Common myeloid progenitor, CD34-positive (primary cell): Measurements from ENCODE around the gene RTBDN. TPM values are rescaled to one million over a fixed set of nuclear protein-coding genes. Genes with fewer than 3 reads are reported as not detected.

Source experiments
- CTCF ChIA-PET: fragments of 350-600 bp; sonication (Branson Sonifier 250); formaldehyde crosslinking; loops from one replicate; lab custom pipeline; 2021; ENCODE audit warnings: antibody characterized with exemption; lab: Charles Lee
- POLR2A ChIA-PET: fragments of 350-600 bp; sonication (Branson Sonifier 250); formaldehyde crosslinking; loops from one replicate; lab custom pipeline; 2021; ENCODE audit warnings: antibody characterized with exemption; lab: Charles Lee
- DNase-seq, 3 donors: peaks; one replicate each; pipeline versions ENCODE4 v3.0.0 to v3.0.0-alpha.2; 2013
- H3K27ac ChIP-seq, 2 experiments: 1 replicate in 1 of 2; 2 replicates in 1 of 2; pipeline ENCODE4 v1.7.0; 2013; ENCODE audit warnings: inconsistent platforms in 2 of 2, low read length in 2 of 2, mild to moderate bottlenecking in 2 of 2, low read depth in 1 of 2, moderate library complexity in 1 of 2; ENCODE audit not compliant: severe bottlenecking in 2 of 2, insufficient read depth in 1 of 2, poor library complexity in 1 of 2
- H3K27me3 ChIP-seq, 5 experiments: replicated peaks in 2 of 5; 1 replicate in 3 of 5; 2 replicates in 2 of 5; pipeline versions ENCODE4 v1.6.1 to v1.7.0; 2013; ENCODE audit warnings: low read length in 4 of 5, mild to moderate bottlenecking in 2 of 5, moderate library complexity in 2 of 5, inconsistent platforms in 1 of 5; ENCODE audit not compliant: insufficient read depth in 5 of 5, control insufficient read depth in 4 of 5
- H3K36me3 ChIP-seq, 4 experiments: 1 replicate in 2 of 4; 2 replicates in 2 of 4; pipeline versions ENCODE4 v1.6.1 to v1.7.0; 2013; ENCODE audit warnings: low read length in 3 of 4, control low read depth in 1 of 4, mild to moderate bottlenecking in 1 of 4; ENCODE audit not compliant: control insufficient read depth in 4 of 4, insufficient read depth in 4 of 4
- H3K4me1 ChIP-seq, 4 experiments: 1 replicate in 3 of 4; 2 replicates in 1 of 4; pipeline versions ENCODE4 v1.6.1 to v1.7.1; 2013; ENCODE audit warnings: low read length in 3 of 4, mild to moderate bottlenecking in 3 of 4, control low read depth in 1 of 4, inconsistent platforms in 1 of 4, moderate library complexity in 1 of 4; ENCODE audit not compliant: control insufficient read depth in 4 of 4, insufficient read depth in 4 of 4; ENCODE audit errors: control extremely low read depth in 1 of 4
- H3K4me3 ChIP-seq, 7 experiments: 1 replicate in 4 of 7; 2 replicates in 3 of 7; pipeline versions ENCODE4 v1.5.1 to v1.7.0; 2013; ENCODE audit warnings: mild to moderate bottlenecking in 7 of 7, low read length in 6 of 7, moderate library complexity in 6 of 7, inconsistent platforms in 2 of 7, low read depth in 2 of 7, control low read depth in 1 of 7; ENCODE audit not compliant: insufficient read depth in 4 of 7, control insufficient read depth in 1 of 7; ENCODE audit errors: extremely low read depth in 1 of 7
- H3K9me3 ChIP-seq, 5 experiments: 1 replicate in 4 of 5; 2 replicates in 1 of 5; pipeline versions ENCODE4 v1.6.1 to v1.7.1; 2013; ENCODE audit warnings: low read length in 4 of 5, mild to moderate bottlenecking in 2 of 5, inconsistent platforms in 1 of 5, low read depth in 1 of 5, moderate library complexity in 1 of 5; ENCODE audit not compliant: control insufficient read depth in 4 of 5, insufficient read depth in 2 of 5; ENCODE audit errors: control extremely low read depth in 1 of 5
- WGBS: methylation state at CpG from one replicate; pipeline ENCODE4 v1.1.5; 2013; ENCODE audit not compliant: insufficient coverage; 5-methylcytosine and 5-hydroxymethylcytosine counted together
- polyA plus RNA-seq: library from polyadenylated mRNA; unstranded; fragments of 120-200 nt; gene quantifications from one replicate; pipeline ENCODE4 v1.2.1, GENCODE V29; 2013

Gene RTBDN
- not detected for polyA plus RNA-seq

GRCh38 chr19:12834566-12834943, at the start of gene RTBDN:
RTBDN (minus strand) TSS chr19:12834579; CDS start chr19:12829979, 4,600 bp downstream.
- WGBS = 12% methylated on average over 20 of the region's 20 CpGs
- H3K27me3 ChIP-seq = peaks cover 17 to 96% (median 41%) of the 10 kb centered on the region in 5 experiments

DNA sequence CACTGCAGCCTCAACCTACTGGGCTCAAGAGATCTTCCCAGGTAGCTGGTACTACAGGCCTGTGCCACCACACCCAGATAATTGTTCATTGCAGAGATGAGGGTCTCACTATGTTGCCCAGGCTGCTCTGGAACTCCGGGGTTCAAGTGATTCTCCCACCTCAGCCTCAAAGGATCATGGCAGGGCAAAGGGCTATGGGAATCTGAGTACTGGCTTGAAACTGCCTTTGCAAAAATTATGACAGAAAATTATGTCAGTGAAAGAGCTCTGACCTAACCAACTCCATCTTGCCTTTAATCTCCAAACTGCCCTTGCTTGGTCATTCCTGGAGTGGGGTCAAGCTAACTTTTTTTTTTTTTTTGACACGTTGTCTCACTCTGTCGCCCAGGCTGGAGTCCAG, 48.2 kb upstream of the RTBDN start:
- Histone ChIP-seq H3K4me1 (peaks cover 0 to 35% (median 30%) of the 10 kb centered on the region in 4 experiments), H3K27me3 (no peaks in the 10 kb centered on the region), H3K4me3 (no peak overlapping the region), H3K9me3 (peaks cover 0 to 7% (median 3%) of the 10 kb centered on the region in 5 experiments), H3K36me3 (peaks cover 0 to 10% (median 7%) of the 10 kb centered on the region in 4 experiments), H3K27ac (no peak overlapping the region)
- DNase-seq = no peak
- ChIA-PET CTCF (interaction anchor here (0.7 to 3.9 kb wide), 10 partner anchors 9 to 83 kb away, joined by 3 to 20 read pairs (median 4); partner anchors contain the start of genes CALR and FARSA), POLR2A (interaction anchor here (0.6 to 1.1 kb wide), 2 partner anchors 55 to 62 kb away, joined by 3 read pairs; no protein-coding TSS in a partner anchor)
- WGBS = 90% methylated on average over 2 of the region's 3 CpGs

More at GRCh38 chr19:12834566-12834943, at the start of gene RTBDN:
- POLR2A ChIA-PET = no interaction called here
- no peaks in the 10 kb centered on the region for H3K9me3 ChIP-seq
- no peak for DNase-seq
- H3K4me1 ChIP-seq = peaks cover 0 to 32% (median 20%) of the 10 kb centered on the region in 4 experiments
- no peak within 1 kb of the TSS for H3K27ac ChIP-seq
- H3K4me3 ChIP-seq = peak within 1 kb of the TSS in 6 of 7 experiments; percentile 1 to 64 (median 41)
- no peaks in the 10 kb centered on the region for H3K36me3 ChIP-seq
- CTCF ChIA-PET = interaction anchor here (0.9 kb wide), 1 partner anchor 10 kb away, joined by 3 read pairs; no protein-coding TSS in a partner anchor

DNA sequence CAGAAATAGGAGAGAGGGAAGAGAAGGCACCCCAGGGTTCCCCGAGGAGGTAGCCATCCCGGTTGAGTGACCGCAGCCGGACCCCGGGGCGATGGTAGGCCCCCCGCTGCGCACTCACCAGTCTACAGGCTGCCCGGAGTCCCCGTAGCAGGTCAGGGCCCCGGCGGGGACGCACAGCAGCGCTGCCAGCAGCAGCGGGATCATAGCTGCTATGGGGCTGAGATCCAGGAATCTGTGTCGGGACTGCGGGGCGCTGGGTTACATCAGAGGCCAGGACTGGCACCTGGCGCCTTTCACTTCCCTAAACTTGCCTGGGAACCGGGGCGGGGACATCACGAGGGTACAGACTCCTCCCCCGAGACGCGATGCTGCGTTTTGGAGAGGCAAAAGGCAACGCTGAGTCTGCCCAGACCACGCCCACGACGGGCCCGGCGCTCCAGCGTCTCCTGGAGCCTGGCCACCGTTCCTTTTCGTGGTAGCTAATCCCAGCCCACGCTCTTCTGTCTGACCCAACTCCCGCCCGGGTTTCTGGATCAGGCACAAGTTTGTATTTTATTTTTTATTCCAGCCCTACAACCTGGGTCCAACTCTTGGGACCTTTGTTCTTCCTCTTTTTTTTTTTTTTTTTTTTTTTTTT, 46.9 kb upstream of the RTBDN start, which contains the start of gene DNASE2:
TSS of gene DNASE2 (minus strand) at position 278 of the 637 bp plus-strand sequence. CDS start at position 204, 74 bp downstream.
- no peaks in the 10 kb centered on the region for H3K27me3 ChIP-seq
- H3K27ac ChIP-seq = peak within 1 kb of the TSS in 1 of 2 experiments; percentile 79
- peaks cover 0 to 31% (median 28%) of the 10 kb centered on the region in 4 experiments for H3K4me1 ChIP-seq
- ChIA-PET CTCF (interaction anchor here (1.3 to 2.6 kb wide), 3 partner anchors 9 to 84 kb away, joined by 3 to 11 read pairs (median 8); partner anchors contain the start of genes FARSA and GCDH), POLR2A (interaction anchor here (0.8 to 1.0 kb wide), 3 partner anchors 10 to 163 kb away, joined by 3 read pairs; no protein-coding TSS in a partner anchor)
- peak within 1 kb of the TSS; percentile 48 to 92 (median 82) for H3K4me3 ChIP-seq
- peaks cover 0 to 12% (median 8%) of the 10 kb centered on the region in 4 experiments for H3K36me3 ChIP-seq
- 0% methylated on average over 31 of the region's 38 CpGs for WGBS
- peaks cover 0 to 7% (median 3%) of the 10 kb centered on the region in 5 experiments for H3K9me3 ChIP-seq
- DNase-seq = peak; percentile 96 to 98 (median 97)

GRCh38 chr19:12880551-12881171, 46.3 kb upstream of the RTBDN start:
- POLR2A ChIA-PET = interaction anchor here (0.8 to 1.0 kb wide), 3 partner anchors 11 to 164 kb away, joined by 3 read pairs; no protein-coding TSS in a partner anchor
- CTCF ChIA-PET = interaction anchor here (0.9 to 2.2 kb wide), 4 partner anchors 10 to 33 kb away, joined by 3 to 8 read pairs (median 4); partner anchors contain the start of gene GCDH
- Histone ChIP-seq H3K4me3 (peak overlapping the region; percentile 48 to 92 (median 82)), H3K9me3 (peaks cover 0 to 7% (median 3%) of the 10 kb centered on the region in 5 experiments), H3K27me3 (no peaks in the 10 kb centered on the region), H3K4me1 (peaks cover 0 to 25% (median 23%) of the 10 kb centered on the region in 4 experiments), H3K27ac (peak overlapping the region in 1 of 2 experiments; percentile 79), H3K36me3 (peaks cover 0 to 18% (median 10%) of the 10 kb centered on the region in 4 experiments)
- WGBS = 20% methylated on average over 22 of the region's 29 CpGs
- peak in 2 of 3 donors; percentile 34 to 47 for DNase-seq

DNA sequence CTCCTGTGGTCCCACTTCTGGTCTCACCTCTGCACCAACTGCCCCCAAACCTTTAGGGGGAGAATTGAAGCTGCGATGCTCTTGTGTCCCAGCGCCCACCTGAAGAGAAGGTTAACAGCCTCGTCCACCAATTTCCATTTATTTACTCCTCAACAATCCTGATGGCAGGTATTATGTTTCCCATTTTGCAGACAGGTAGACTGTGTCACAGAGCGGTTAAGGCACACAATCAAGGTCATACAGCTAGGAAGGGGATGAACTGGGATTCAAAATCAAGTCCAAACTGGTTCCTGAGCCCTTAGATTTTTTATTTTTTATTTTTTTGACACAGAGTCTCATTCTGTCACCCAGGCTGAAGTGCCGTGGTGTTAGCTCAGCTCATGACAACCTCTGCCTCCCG, 40.7 kb upstream of the RTBDN start:
- ChIA-PET CTCF (interaction anchor here (0.6 to 2.0 kb wide), 2 partner anchors 16 to 746 kb away, joined by 3 to 5 read pairs; partner anchors contain the start of gene GCDH), POLR2A (no interaction called here)
- Histone ChIP-seq H3K4me1 (peaks cover 0 to under 1% (median 0%) of the 10 kb centered on the region in 4 experiments), H3K4me3 (no peak overlapping the region), H3K27me3 (no peaks in the 10 kb centered on the region), H3K36me3 (peaks cover 0 to 39% (median 14%) of the 10 kb centered on the region in 4 experiments), H3K27ac (no peak overlapping the region), H3K9me3 (no peaks in the 10 kb centered on the region)
- WGBS = 96% methylated on average over 6 of the region's 6 CpGs
- no peak for DNase-seq

- no peak overlapping the region for H3K4me3 ChIP-seq
- 96% methylated on average over 82 of the region's 86 CpGs for WGBS
- H3K36me3 ChIP-seq = peaks cover 0 to 39% (median 14%) of the 10 kb centered on the region in 4 experiments
- ChIA-PET POLR2A (no interaction called here), CTCF (interaction anchor here (1.0 to 2.0 kb wide), 4 partner anchors 9 to 156 kb away, joined by 3 to 5 read pairs (median 4); partner anchors contain the start of gene GCDH)
- H3K9me3 ChIP-seq = no peaks in the 10 kb centered on the region
- DNase-seq = no peak
- H3K27me3 ChIP-seq = no peaks in the 10 kb centered on the region
- no peak overlapping the region for H3K27ac ChIP-seq
- no peaks in the 10 kb centered on the region for H3K4me1 ChIP-seq
Measured at GRCh38 chr19:12873891-12874745, 39.7 kb upstream of the RTBDN start.
